ENCODE data around the gene ADD1. TPM values are rescaled to one million over a fixed set of nuclear protein-coding genes. Genes with fewer than 3 reads are reported as not detected.

Gene ADD1
- polyA plus RNA-seq, 3 donors = 76.1 to 122 (median 103) TPM

GRCh38 chr4:2861631-2862436 lies 18.2 kb downstream of the ADD1 start:
- no peak overlapping the region for H2AFZ ChIP-seq (ENCODE audit: insufficient read depth, low read depth, low read length, poor library complexity, severe bottlenecking)
- H3K27me3 ChIP-seq (ENCODE audit: control insufficient read depth in 2 of 2, insufficient read depth in 2 of 2, low read length in 2 of 2) = no peaks in the 10 kb centered on the region
- H3K27ac ChIP-seq (ENCODE audit: low read depth in 1 of 2, low read length in 2 of 2) = no peak overlapping the region
- peaks cover 58 to 59% of the 10 kb centered on the region in 2 donors for H3K4me1 ChIP-seq (ENCODE audit: control insufficient read depth in 1 of 2, insufficient read depth in 2 of 2, low read length in 2 of 2)
- H3K9me3 Mint-ChIP-seq = no peaks in the 10 kb centered on the region
- H4K20me1 ChIP-seq (ENCODE audit: insufficient read depth, low read length) = peaks cover 97% of the 10 kb centered on the region
- peaks cover 8 to 17% of the 10 kb centered on the region in 2 donors for H3K36me3 Mint-ChIP-seq
- intact Hi-C loops (cut with micrococcal nuclease) = no loop called here
- H3K4me2 ChIP-seq (replicated peaks; ENCODE audit: extremely low read depth, low read length, poor library complexity, severe bottlenecking) = no peak overlapping the region
- H3K36me3 ChIP-seq (replicated peaks in 1 of 2; ENCODE audit: control insufficient read depth in 1 of 2, insufficient read depth in 2 of 2, low read length in 2 of 2) = peaks cover 0 to 5% of the 10 kb centered on the region in 2 donors
- no peak for DNase-seq
- no peak overlapping the region for H3K4me3 ChIP-seq (replicated peaks in 1 of 3; ENCODE audit: low read depth in 2 of 3, low read length in 3 of 3)
- H3K79me2 ChIP-seq (ENCODE audit: insufficient read depth, low read length) = peaks cover 98% of the 10 kb centered on the region
- peaks cover 70% of the 10 kb centered on the region for H3K4me1 Mint-ChIP-seq
- H3K27me3 Mint-ChIP-seq (ENCODE audit: low read depth in 3 of 3) = no peaks in the 10 kb centered on the region
- peak overlapping the region in 5 of 7 donors; percentile 12 to 78 (median 39) for H3K27ac Mint-ChIP-seq
- H3K9ac ChIP-seq (ENCODE audit: insufficient read depth, low read length, poor library complexity, severe bottlenecking) = no peak overlapping the region
- 100% methylated on average over 1 of the region's 4 CpGs for WGBS (ENCODE audit: insufficient coverage)
- TF ChIP-seq CTCF (IDR thresholded peaks at IDR 0.05) = no peak
- H3K4me3 Mint-ChIP-seq = peak overlapping the region in 1 of 2 donors; percentile 11
- no peaks in the 10 kb centered on the region for H3K9me3 ChIP-seq (replicated peaks in 1 of 2; ENCODE audit: control insufficient read depth in 1 of 2, insufficient read depth in 1 of 2, low read length in 2 of 2)

GRCh38 chr4:2862528-2862927 lies 18.9 kb downstream of the ADD1 start:
- Histone ChIP-seq H3K4me2 (replicated peaks; ENCODE audit: extremely low read depth, low read length, poor library complexity, severe bottlenecking) (peak overlapping the region; percentile 5), H3K4me3 (replicated peaks in 1 of 3; ENCODE audit: low read depth in 2 of 3, low read length in 3 of 3) (no peak overlapping the region), H3K27ac (ENCODE audit: low read depth in 1 of 2, low read length in 2 of 2) (peak overlapping the region in 1 of 2 donors; percentile 24), H3K4me1 (ENCODE audit: control insufficient read depth in 1 of 2, insufficient read depth in 2 of 2, low read length in 2 of 2) (peaks cover 54 to 55% of the 10 kb centered on the region in 2 donors), H3K27me3 (ENCODE audit: control insufficient read depth in 2 of 2, insufficient read depth in 2 of 2, low read length in 2 of 2) (no peaks in the 10 kb centered on the region), H3K36me3 (replicated peaks in 1 of 2; ENCODE audit: control insufficient read depth in 1 of 2, insufficient read depth in 2 of 2, low read length in 2 of 2) (peaks cover 0 to 4% of the 10 kb centered on the region in 2 donors), H3K79me2 (ENCODE audit: insufficient read depth, low read length) (peaks cover 98% of the 10 kb centered on the region), H3K9ac (ENCODE audit: insufficient read depth, low read length, poor library complexity, severe bottlenecking) (no peak overlapping the region), H2AFZ (ENCODE audit: insufficient read depth, low read depth, low read length, poor library complexity, severe bottlenecking) (no peak overlapping the region), H3K9me3 (replicated peaks in 1 of 2; ENCODE audit: control insufficient read depth in 1 of 2, insufficient read depth in 1 of 2, low read length in 2 of 2) (no peaks in the 10 kb centered on the region), H4K20me1 (ENCODE audit: insufficient read depth, low read length) (peaks cover 97% of the 10 kb centered on the region)
- no peak for TF ChIP-seq CTCF (IDR thresholded peaks at IDR 0.05)
- intact Hi-C loops (cut with micrococcal nuclease) = no loop called here
- no peaks in the 10 kb centered on the region for H3K9me3 Mint-ChIP-seq
- peaks cover 68% of the 10 kb centered on the region for H3K4me1 Mint-ChIP-seq
- H3K4me3 Mint-ChIP-seq = no peak overlapping the region
- H3K27ac Mint-ChIP-seq = peak overlapping the region in 3 of 7 donors; percentile 36 to 64 (median 38)
- H3K36me3 Mint-ChIP-seq = peaks cover 4 to 16% of the 10 kb centered on the region in 2 donors
- no peaks in the 10 kb centered on the region for H3K27me3 Mint-ChIP-seq (ENCODE audit: low read depth in 3 of 3)
- DNase-seq = peak in 1 of 3 donors; percentile 51
- no CpG with 5 or more reads among the region's 1 CpG for WGBS (ENCODE audit: insufficient coverage)
